Osteoblast (primary cell): Measurements from ENCODE around the gene RPL18. TPM values are rescaled to one million over a fixed set of nuclear protein-coding genes. Genes with fewer than 3 reads are reported as not detected.
A peak's percentile ranks its signal among the peaks of the same experiment; 100 is the strongest.

Experiments
- DNase-seq: peaks from one replicate; pipeline ENCODE4 v3.0.0; 2011; ENCODE audit warnings: low spot score, mixed read lengths; ENCODE audit not compliant: insufficient read length; ENCODE audit errors: missing footprints
- H2AFZ ChIP-seq: 2 replicates; pipeline ENCODE4 v1.6.0; 2011; ENCODE audit warnings: mild to moderate bottlenecking, low read length
- H3K27ac ChIP-seq: 2 replicates; pipeline ENCODE4 v1.5.1; 2011; ENCODE audit warnings: mild to moderate bottlenecking, low read depth, low read length, moderate library complexity
- H3K27me3 ChIP-seq: 2 replicates; pipeline ENCODE4 v1.6.0; 2012; ENCODE audit warnings: mild to moderate bottlenecking, control low read depth, inconsistent platforms, low read length, moderate library complexity; ENCODE audit not compliant: insufficient read depth
- H3K36me3 ChIP-seq: 2 replicates; pipeline ENCODE4 v1.5.1; 2011; ENCODE audit warnings: mild to moderate bottlenecking, low read length, control low read depth, moderate library complexity; ENCODE audit not compliant: insufficient read depth
- H3K4me1 ChIP-seq: 2 replicates; pipeline ENCODE4 v1.5.1; 2011; ENCODE audit warnings: mild to moderate bottlenecking, low read length, control low read depth, moderate library complexity; ENCODE audit not compliant: insufficient read depth
- H3K4me2 ChIP-seq: 2 replicates; pipeline ENCODE4 v1.6.0; 2011; ENCODE audit warnings: mild to moderate bottlenecking, low read length; ENCODE audit not compliant: insufficient read depth
- H3K4me3 ChIP-seq: fragments of 200-600 bp; sonication (generic); 3 replicates; pipeline ENCODE4 v1.5.1; 2012; ENCODE audit warnings: mild to moderate bottlenecking, low read length, inconsistent platforms; ENCODE audit not compliant: insufficient read depth
- H3K79me2 ChIP-seq: 2 replicates; pipeline ENCODE4 v1.6.0; 2012; ENCODE audit warnings: mild to moderate bottlenecking, low read length, control low read depth, inconsistent platforms; ENCODE audit not compliant: insufficient read depth
- H3K9me3 ChIP-seq: 2 replicates; pipeline ENCODE4 v1.5.1; 2011; ENCODE audit warnings: low read depth, low read length, control low read depth
- H4K20me1 ChIP-seq: 2 replicates; pipeline ENCODE4 v1.6.0; 2012; ENCODE audit warnings: mild to moderate bottlenecking, low read length, control low read depth; ENCODE audit not compliant: insufficient read depth
- total RNA-seq: library from RNA; depleted of rRNA; stranded (reverse); fragments of >200 nt; gene quantifications from 2 replicates; pipeline ENCODE4 v1.2.3, GENCODE V29; 2012
- TF ChIP-seq, protein P1 (sequence below): IDR thresholded peaks from 2 replicates; pipeline ENCODE4 v1.5.1; 2011; ENCODE audit warnings: mild to moderate bottlenecking, low read depth, low read length, moderate library complexity; ENCODE audit errors: extremely low read depth

Gene RPL18
- total RNA-seq, 1 donor, result 1,357 TPM

DNA sequence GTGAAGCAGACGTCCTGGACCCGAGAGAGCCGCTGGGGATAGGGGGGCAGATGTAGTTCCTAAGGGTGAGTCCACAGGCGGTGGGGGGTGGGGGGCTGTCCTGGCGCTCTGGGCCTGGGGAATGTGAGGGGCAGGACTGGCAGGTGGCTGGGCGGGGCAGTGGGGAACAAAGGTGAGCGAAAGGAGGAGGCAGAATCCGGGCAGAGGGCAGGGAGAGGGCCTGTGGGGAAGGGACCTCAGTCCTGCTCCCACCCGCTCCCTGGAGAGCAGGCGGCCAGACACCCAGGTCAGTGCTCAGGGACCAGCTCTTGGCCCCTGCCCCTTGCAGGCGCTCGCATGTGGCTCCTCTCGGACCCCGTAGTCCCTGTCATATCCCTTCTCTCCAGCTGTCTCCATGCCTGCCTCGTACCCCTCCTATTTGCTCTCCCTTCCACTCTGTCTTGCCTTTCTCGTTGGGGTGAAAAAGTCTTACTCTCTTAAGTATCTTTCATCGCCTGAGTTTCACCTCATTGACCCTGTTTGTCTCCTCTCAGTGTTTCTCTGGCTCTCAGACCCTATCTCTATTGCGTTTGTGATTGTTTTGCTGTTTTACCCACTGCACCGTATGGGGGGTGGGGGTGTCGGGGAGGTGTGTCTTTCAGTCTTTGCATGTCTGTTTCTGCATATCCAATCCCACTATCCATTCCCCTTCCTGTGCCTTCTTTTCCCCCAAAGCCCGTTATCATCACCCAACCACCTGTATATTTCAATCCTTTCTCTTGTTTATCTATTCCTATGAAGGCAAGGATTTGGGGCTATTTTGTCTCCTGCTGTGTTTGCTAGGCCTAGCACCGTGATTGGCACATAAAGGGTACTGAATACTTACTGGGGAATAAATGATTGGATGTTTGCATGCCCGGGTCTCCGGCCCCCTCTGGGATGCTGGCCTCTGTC, 6.1 kb upstream of the RPL18 start:
- TF ChIP-seq, protein P1, sequence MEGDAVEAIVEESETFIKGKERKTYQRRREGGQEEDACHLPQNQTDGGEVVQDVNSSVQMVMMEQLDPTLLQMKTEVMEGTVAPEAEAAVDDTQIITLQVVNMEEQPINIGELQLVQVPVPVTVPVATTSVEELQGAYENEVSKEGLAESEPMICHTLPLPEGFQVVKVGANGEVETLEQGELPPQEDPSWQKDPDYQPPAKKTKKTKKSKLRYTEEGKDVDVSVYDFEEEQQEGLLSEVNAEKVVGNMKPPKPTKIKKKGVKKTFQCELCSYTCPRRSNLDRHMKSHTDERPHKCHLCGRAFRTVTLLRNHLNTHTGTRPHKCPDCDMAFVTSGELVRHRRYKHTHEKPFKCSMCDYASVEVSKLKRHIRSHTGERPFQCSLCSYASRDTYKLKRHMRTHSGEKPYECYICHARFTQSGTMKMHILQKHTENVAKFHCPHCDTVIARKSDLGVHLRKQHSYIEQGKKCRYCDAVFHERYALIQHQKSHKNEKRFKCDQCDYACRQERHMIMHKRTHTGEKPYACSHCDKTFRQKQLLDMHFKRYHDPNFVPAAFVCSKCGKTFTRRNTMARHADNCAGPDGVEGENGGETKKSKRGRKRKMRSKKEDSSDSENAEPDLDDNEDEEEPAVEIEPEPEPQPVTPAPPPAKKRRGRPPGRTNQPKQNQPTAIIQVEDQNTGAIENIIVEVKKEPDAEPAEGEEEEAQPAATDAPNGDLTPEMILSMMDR, result no peak
- no peaks in the 10 kb centered on the region for H3K9me3 ChIP-seq
- H3K4me1 ChIP-seq, result peaks cover 13% of the 10 kb centered on the region
- peak overlapping the region; percentile 74 for H3K4me3 ChIP-seq
- H3K79me2 ChIP-seq, result peaks cover 5% of the 10 kb centered on the region
- H2AFZ ChIP-seq, result no peak overlapping the region
- peak; percentile 66 for DNase-seq
- no peaks in the 10 kb centered on the region for H3K27me3 ChIP-seq
- peak overlapping the region; percentile 60 for H3K27ac ChIP-seq
- peak overlapping the region; percentile 76 for H3K4me2 ChIP-seq
- peaks cover 4% of the 10 kb centered on the region for H4K20me1 ChIP-seq
- peaks cover 3% of the 10 kb centered on the region for H3K36me3 ChIP-seq

DNA sequence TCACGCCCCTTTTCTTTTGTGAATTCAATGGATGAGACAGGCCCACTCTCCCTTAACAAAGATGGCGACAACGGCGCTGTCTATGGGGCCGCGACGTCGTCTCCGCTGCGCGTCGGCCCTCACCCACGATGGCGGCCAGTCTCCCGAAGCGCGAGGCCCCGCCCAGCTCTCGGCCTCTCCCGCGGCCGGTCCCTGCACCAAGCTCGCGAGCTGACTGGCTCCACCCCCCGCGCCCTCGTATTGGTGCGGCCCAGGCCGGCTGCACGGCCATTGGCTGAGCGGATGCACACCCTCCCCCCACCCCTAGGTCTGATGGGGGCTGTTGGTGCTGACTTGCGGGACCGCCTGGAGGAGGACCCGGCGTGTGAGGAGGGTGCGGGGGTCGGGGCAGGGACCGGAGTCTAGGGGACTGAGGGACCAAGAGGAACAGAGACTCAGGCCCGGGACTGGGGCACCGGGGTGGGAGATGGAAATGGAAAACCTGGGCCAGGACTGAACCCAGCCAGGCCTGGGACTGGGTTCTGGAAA, 5.2 kb upstream of the RPL18 start:
- TF ChIP-seq, protein P1, result no peak
- peak; percentile 100 for DNase-seq
- peaks cover 4% of the 10 kb centered on the region for H4K20me1 ChIP-seq
- H3K27me3 ChIP-seq, result no peaks in the 10 kb centered on the region
- peak overlapping the region; percentile 74 for H3K4me3 ChIP-seq
- H3K4me1 ChIP-seq, result peaks cover 17% of the 10 kb centered on the region
- H3K36me3 ChIP-seq, result peaks cover 3% of the 10 kb centered on the region
- peak overlapping the region; percentile 86 for H2AFZ ChIP-seq
- peak overlapping the region; percentile 76 for H3K4me2 ChIP-seq
- no peaks in the 10 kb centered on the region for H3K9me3 ChIP-seq
- peak overlapping the region; percentile 60 for H3K27ac ChIP-seq
- H3K79me2 ChIP-seq, result peaks cover 12% of the 10 kb centered on the region

- Histone ChIP-seq H3K4me2 (peak overlapping the region; percentile 76), H2AFZ (peak overlapping the region; percentile 86), H3K4me3 (peak overlapping the region; percentile 74), H3K9me3 (no peaks in the 10 kb centered on the region), H3K27me3 (no peaks in the 10 kb centered on the region), H3K36me3 (peaks cover 3% of the 10 kb centered on the region), H3K27ac (peak overlapping the region; percentile 55), H4K20me1 (peaks cover 7% of the 10 kb centered on the region), H3K79me2 (peaks cover 16% of the 10 kb centered on the region), H3K4me1 (peaks cover 17% of the 10 kb centered on the region)
- DNase-seq, result no peak
- TF ChIP-seq, protein P1, result no peak
Observed at GRCh38 chr19:48623556-48624066, 4.6 kb upstream of the RPL18 start.
